Measurements from ENCODE around the gene GPATCH8. TPM values are rescaled to one million over a fixed set of nuclear protein-coding genes. Genes with fewer than 3 reads are reported as not detected.

Gene GPATCH8
- total RNA-seq, 4 donors from 2014 or later: 39.6 to 91.6 (median 48.3) TPM

- H3K36me3 ChIP-seq: no peaks in the 10 kb centered on the region
- H3K9me3 ChIP-seq: no peaks in the 10 kb centered on the region
- H3K4me1 ChIP-seq: no peaks in the 10 kb centered on the region
- DNase-seq: no peak
- H3K27ac ChIP-seq: peak overlapping the region in 1 of 4 donors; percentile 3
- H3K4me3 ChIP-seq: no peak overlapping the region
- H3K27me3 ChIP-seq: no peaks in the 10 kb centered on the region
- TF ChIP-seq POLR2A (IDR thresholded peaks at IDR 0.05): no peak
- TF ChIP-seq, protein P1, sequence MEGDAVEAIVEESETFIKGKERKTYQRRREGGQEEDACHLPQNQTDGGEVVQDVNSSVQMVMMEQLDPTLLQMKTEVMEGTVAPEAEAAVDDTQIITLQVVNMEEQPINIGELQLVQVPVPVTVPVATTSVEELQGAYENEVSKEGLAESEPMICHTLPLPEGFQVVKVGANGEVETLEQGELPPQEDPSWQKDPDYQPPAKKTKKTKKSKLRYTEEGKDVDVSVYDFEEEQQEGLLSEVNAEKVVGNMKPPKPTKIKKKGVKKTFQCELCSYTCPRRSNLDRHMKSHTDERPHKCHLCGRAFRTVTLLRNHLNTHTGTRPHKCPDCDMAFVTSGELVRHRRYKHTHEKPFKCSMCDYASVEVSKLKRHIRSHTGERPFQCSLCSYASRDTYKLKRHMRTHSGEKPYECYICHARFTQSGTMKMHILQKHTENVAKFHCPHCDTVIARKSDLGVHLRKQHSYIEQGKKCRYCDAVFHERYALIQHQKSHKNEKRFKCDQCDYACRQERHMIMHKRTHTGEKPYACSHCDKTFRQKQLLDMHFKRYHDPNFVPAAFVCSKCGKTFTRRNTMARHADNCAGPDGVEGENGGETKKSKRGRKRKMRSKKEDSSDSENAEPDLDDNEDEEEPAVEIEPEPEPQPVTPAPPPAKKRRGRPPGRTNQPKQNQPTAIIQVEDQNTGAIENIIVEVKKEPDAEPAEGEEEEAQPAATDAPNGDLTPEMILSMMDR (IDR thresholded peaks at IDR 0.05): no peak
Measured at GRCh38 chr17:44546671-44547606, 43.7 kb upstream of the GPATCH8 start.

DNA sequence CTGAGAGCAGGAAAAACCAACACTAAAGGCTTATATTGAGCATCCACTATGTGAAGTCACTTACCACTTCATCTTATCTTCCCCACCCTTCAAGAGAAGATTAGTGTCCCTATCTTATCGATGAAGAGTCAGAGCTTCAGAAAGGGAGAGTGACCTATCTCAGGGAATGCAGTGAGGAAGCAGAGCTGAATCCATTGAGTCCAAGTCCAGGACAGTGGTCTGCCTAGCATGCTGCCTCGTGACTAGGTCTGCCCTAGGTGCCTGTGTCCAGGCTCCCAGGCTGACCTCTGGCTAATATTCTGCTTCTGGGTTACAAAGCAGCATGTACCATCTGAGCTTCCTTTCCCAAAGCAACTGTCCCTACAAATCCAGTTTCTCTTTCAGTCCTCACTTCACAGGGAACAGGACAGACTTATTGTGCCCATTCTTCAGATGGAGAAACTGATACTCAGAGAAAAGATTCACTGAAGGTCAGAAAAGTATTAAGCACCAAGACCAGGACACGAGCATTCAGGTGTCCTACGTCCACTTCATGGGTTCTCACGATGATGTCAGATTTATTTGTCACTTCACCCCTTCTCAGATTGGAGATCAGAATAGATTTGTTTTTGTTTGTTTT, 40.8 kb upstream of the GPATCH8 start:
- Histone ChIP-seq H3K36me3 (no peaks in the 10 kb centered on the region), H3K9me3 (no peaks in the 10 kb centered on the region), H3K27ac (no peak overlapping the region), H3K27me3 (no peaks in the 10 kb centered on the region), H3K4me3 (no peak overlapping the region), H3K4me1 (no peaks in the 10 kb centered on the region)
- no peak for DNase-seq
- TF ChIP-seq POLR2A (IDR thresholded peaks at IDR 0.05): no peak
- TF ChIP-seq, protein P1 (IDR thresholded peaks at IDR 0.05): no peak

- Histone ChIP-seq H3K4me3 (no peak overlapping the region), H3K4me1 (no peaks in the 10 kb centered on the region), H3K27ac (no peak overlapping the region), H3K36me3 (no peaks in the 10 kb centered on the region), H3K9me3 (no peaks in the 10 kb centered on the region), H3K27me3 (no peaks in the 10 kb centered on the region)
- no peak for DNase-seq
- TF ChIP-seq POLR2A (IDR thresholded peaks at IDR 0.05): no peak
- TF ChIP-seq, protein P1 (IDR thresholded peaks at IDR 0.05): no peak
Measured at GRCh38 chr17:44543213-44543904, 40.2 kb upstream of the GPATCH8 start.

- H3K27me3 ChIP-seq: no peaks in the 10 kb centered on the region
Measured at GRCh38 chr17:44541884-44542581, 38.8 kb upstream of the GPATCH8 start.

More at GRCh38 chr17:44541884-44542581, 38.8 kb upstream of the GPATCH8 start:
- no peak for DNase-seq
- Histone ChIP-seq H3K4me1 (no peaks in the 10 kb centered on the region), H3K36me3 (no peaks in the 10 kb centered on the region), H3K27ac (no peak overlapping the region), H3K4me3 (no peak overlapping the region), H3K9me3 (no peaks in the 10 kb centered on the region)
- TF ChIP-seq POLR2A (IDR thresholded peaks at IDR 0.05): no peak
- TF ChIP-seq, protein P1 (IDR thresholded peaks at IDR 0.05): no peak

Data from Peyer's patch (tissue), 4 donors.